Head of caudate nucleus (tissue), 42 donors: Measurements from ENCODE around the gene IHH.

Source experiments
- DNase-seq, 42 donors: peaks; one replicate each; pipeline versions ENCODE4 v3.0.0 to v3.0.0-alpha.2; 2020 to 2021; ENCODE audit warnings: mixed read lengths in 7 of 42
- intact Hi-C: fragments of 100-400 bp; cut with DNase I; formaldehyde crosslinking; loops from one replicate; pipeline ENCODE4 v1.15.0; 2022

The IHH gene

DNA sequence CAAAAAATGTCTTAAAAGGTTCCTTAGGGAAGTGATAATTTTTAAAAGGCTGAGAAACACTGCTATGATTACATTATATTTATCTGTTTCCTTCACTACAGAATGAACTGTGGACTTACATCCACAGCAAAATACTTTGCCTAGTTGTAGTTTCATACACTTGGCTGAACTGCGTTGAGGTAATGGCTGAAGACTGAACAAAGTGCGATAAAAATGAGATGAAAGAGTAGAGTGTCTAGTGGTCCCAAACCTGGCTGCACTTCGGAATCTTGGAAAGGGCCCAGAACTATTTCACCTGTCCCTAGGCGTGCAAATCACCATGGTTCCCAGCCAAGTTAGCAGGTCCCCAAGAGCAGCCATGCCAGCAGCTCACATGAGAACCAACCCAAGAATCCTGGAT is 18.2 kb upstream of the IHH start:
- no peak for DNase-seq
- intact Hi-C loops: no loop called here

DNA sequence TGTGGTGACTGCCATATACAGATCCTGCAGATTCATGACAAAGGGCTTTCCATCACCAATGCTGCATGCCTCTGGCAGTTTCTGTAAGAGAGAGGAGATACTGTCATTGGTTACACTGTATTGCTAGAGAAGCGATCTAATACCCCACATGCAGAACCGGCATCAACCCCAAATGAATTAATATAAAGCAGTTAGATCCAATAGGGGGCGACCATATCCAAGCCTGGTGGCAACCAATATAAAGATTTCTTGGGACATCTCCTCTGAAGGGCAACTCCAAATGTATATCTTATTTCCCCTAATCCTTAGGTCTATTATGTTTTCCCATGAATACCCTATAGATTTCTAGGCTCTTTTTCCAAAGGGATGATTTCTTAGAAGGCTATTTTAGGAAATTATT is 17.4 kb upstream of the IHH start:
- intact Hi-C loops: no loop called here
- no peak for DNase-seq

DNA sequence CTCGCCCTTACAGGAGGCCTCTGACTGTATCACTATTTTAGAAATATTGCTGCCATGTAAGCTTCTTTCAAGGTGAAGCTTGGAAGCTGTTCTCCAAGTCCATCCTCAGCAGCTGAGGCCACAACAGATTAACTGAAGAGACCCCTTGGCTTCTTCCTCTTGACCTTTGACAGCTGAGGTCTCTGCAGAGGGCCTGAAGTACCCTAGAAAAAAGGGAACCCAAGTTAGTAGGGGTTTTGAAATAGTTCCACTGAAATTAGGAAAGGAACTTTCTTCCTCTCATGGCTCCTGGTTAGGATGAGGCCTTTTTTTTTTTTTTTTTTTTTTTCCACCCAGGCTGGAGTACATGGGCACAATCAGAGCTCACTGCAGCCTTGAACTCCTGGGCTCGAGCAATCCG is 15.5 kb upstream of the IHH start:
- no peak for DNase-seq
- intact Hi-C loops: no loop called here

DNA sequence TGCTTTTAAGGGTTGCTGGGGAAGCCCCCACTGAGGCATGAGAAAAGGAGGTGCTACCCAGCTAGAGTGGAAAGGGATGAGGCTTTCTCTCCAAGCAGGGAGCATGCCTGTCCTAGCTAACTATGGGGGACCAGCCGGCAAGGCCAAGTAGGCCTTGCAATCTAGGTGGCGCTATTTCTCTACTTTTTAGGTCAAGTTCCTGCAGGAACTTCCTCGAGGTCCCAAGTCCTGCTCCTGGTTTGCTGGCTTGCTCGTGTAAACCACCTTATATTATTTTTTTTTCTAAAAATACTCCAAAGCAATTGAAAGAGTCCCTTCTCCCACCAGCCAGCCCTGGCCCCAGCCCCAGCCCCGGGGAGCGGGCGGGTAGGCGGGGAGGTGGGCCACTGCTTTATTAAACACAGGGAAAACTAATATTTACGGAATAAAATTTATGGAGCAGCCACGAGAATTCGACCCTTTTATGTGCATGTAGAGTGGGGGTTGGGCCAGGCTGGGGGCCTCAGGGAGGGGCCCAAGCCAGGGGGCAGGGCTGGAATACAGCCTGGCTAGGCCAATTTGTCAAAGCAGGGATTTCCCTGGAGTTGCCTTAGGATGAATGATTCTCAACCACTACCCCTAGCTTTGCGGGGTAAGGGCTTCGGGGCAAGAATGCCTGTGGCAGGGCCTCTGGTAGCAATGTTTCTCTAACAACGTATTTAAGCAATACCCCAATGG is 12.8 kb upstream of the IHH start:
- intact Hi-C loops: no loop called here
- peak in 20 of 42 donors; percentile 15 to 65 (median 36) for DNase-seq

DNA sequence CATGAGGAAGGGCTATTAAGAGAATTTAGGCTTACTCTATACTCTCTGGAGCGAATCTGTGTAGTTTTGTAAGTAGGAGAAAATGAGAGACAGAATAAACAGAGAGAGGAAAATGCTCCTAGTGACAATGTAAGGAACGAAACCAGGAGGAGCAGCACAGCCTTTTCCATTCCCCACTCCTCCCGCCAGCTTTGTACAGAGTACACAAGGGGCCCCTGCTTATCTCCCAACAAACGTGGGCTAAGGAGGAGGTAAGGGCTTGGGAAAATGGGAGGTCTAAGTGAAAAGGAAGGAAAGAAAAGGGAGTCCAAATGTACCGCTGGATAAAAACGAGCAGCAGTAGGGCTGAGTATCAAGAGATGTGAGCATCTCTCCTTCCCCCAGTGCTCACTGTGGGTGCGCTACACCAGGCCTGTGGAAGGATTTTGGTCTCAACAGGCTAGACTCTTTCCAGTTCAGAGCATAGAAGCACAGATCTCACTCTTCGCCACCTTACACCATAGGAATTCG is 12.1 kb upstream of the IHH start:
- no peak for DNase-seq
- intact Hi-C loops: no loop called here

DNA sequence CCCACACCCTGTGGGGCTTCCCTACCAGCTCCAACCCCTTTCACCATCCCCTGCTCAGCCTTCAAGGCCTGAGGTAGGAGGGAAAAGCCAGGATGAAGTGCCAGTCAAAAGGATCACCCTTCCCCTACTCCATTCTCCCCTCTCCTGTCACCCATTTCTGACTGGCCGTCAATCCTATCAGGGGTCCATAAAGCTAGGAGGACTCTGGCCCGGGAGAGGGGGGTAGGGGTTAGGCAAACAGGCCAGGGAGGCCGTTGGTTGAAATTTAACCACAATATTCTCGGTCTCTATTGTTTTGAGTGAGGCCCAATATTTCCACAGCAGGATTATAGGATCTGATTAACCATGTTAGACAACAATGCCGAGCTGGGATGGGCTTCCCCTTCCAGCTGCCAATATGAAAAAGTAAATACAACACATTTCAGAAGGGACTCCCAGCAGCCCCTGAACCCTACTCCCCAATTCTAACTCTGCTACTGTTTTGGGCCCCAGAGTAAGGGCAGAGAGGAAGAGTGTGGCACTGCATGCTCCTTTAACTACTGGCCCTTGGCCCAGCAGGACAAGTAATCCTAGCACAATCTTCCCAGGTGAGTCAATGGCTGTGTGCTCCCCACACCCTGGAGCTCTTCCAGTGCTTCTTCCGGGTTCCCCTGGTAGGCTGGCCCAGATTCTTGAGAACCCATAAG is 10.6 kb upstream of the IHH start:
- intact Hi-C loops: no loop called here
- no peak for DNase-seq

DNA sequence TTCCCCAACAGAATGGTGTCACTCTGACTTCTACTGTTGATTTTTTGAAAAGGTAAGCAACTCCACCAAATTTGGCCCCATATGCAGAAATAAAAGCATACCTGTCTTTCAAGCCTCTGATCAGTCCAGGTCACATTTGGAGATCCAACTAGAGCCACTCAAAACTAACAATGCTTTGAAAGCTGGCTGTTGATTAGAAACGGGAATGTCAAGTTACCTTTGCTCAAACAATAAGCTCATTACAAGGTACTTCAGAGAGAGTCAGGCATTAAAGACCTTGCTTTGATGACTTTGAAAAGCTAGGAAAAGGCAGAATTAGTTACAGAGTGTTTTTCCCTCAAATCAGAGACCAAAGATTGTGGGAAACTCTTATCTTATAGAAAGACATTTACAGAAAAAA is 4.8 kb upstream of the IHH start:
- intact Hi-C loops: no loop called here

DNA sequence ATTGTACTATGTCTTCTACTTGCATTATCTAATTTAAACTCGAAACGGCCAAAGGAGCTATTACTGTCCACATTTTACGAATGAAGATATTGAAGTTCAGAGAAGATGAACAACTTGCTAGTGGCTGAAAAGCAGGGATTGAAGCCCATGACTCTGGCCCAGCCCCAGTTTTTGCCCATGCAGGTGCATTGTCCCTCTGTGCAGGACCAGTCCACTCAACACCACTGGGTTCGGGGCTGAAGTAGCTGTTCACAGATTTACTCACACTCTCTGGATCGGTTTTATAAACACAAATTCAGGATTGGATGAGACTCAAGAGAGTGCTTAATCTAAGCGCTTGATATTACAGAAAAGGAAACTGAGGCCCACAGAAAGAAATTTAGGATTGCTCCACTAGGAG is 1.4 kb upstream of the IHH start:
- DNase-seq: no peak
- intact Hi-C loops: no loop called here

More for the DNA sequence above, 4.8 kb upstream of the IHH start:
- no peak for DNase-seq

DNA sequence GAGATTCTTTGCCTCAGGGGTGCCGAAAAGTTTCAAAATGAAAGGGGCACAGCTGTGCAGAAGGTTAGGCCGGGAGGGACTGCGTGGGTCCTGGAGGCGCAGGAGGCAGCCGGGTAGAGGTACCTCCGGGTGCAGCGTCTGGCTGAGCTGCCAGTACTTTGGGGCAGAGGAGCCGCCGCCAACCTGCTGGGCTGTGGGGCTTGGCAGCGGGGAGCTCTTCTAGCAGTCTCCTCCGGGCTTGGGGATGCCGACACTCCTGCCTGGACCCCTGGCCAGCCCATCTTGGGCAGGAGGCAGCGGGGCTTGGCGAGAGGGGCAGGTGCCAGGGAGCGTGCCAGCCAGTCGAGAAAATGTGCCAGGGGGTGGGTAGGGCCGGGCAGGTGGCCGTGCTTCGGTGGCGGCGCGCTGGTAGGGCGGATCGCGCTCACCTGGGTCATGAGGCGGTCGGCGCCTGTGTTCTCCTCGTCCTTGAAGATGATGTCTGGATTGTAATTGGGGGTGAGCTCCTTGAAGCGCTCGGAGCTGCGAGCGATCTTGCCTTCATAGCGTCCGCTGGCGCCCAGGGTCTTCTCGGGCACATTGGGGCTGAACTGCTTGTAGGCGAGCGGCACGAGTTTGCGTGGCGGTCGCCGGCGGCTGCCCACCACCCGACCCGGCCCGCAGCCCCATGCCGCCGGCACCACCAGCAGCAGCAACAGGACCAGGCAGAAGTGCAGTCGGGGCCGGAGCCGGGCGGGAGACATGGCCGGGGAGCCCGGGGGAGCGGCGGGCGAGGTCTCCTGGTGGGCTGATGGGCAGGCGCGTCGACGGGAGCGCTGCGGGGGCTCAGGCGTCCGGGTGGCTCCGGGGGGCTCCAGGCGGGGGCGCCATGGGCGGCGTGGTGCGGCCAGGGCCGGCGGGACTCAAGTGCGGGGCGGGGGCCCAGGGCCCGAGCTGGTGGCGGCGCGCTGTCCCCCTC is 717 bp downstream of the IHH start:
- no peak for DNase-seq
- intact Hi-C loops: loop anchor here (5.0 to 10.0 kb wide), 2 partner anchors 55 to 97 kb away; no protein-coding TSS in a partner anchor

DNA sequence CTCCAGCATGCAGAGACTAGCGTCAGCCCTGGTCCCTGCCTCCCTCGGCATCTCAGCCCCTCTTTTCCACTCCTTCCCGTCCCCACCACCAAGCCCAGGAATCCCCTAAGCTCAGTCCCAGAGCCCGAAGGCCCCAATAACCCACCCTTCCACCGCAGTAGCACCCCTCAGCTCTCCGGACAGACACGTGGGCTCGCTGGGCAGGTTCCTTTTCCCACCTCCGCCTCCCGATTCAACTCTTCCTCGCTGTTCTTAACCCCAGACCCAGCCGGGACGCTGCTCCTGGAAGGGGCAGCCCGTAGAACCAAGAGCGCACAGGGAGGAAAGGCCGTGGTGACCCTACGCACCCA is 1.4 kb downstream of the IHH start:
- intact Hi-C loops: loop anchor here (5.0 to 10.0 kb wide), 2 partner anchors 55 to 98 kb away; no protein-coding TSS in a partner anchor

DNA sequence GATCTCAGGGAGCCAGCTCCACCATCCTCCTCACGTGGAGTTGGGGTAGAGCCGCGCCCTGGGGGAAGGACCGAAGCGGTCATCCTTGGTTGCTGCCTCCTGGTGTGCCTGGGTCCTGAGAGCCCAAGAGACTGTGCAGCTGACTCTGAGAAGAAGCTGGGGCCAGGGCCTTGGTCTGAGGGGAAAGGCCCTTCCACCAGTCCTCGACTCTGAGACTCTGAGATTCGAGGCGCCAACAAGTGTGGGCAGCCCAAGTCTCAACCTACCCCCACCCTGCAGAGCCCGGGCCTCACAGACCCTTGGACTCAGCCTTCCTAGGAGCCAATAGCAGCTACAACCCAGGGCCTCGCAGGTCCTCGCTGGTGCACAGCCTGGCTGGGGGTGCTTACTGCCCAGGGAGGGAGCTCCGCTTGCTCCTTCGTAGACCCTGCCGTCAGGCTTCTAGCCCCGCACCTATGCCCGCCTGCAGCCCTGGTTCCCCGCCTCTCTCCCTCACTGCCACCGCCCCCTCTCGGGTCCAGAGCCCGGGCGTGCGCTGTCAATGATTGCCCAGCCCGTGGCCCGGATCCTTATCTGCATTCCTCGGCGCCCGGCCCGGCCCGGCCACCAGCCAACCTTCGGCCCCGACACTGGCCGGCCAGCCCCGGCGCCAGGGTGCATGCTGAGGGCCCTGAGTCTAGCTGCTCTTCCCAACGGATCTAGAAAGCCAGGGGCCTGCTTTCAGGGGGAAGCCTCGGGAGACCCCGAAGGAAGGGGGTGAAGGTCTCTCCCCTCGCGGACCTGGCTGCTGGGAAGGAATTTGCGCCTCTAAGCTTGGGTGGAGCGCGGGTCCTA is 2.0 kb downstream of the IHH start:
- intact Hi-C loops: loop anchor here (5.0 to 10.0 kb wide), 2 partner anchors 56 to 99 kb away; no protein-coding TSS in a partner anchor
- no peak for DNase-seq

More for the DNA sequence above, 1.4 kb downstream of the IHH start:
- no peak for DNase-seq

DNA sequence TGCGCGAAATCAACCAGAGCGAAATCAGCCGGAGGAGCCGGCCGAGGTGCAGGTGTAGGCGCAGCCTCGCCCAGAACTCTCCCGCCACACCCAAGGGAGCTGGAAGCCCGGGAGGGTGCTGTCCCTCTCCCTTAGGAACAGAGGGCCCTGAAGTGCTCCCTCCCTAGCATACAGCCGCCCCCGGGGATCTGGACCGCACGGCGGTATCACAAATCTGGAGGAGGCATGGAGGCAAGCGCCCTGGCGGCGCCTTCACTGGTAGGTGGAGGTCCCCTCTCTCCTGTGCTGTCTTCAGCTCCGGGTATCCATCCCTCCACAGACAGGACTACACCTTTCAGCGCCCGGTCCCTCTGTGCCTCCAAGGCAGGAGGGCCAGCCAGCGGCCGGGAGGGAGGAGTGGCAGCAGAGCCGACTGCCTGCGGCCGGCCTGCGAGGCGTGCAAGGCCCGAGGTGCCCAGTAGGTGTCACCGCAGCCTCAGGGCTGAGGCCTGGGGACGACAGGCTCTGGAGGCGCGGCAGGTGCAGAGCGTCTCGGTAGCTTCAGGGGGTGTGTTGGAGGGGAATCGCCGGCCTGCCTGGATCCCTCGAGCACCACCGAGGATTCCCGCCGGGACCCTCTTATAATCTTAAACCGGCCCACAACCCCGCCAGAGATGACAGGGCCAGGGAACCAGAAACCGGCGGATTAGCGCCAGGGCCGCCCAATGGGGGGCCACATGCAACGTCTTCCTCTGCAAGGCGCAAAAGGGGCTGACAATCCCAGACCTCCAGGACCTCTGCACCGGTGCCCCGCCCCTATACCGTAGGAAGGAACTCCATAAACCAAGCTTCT is 2.8 kb downstream of the IHH start:
- intact Hi-C loops: loop anchor here (5.0 to 10.0 kb wide), 2 partner anchors 57 to 99 kb away; no protein-coding TSS in a partner anchor
- peak; percentile 52 to 91 (median 80) for DNase-seq

DNA sequence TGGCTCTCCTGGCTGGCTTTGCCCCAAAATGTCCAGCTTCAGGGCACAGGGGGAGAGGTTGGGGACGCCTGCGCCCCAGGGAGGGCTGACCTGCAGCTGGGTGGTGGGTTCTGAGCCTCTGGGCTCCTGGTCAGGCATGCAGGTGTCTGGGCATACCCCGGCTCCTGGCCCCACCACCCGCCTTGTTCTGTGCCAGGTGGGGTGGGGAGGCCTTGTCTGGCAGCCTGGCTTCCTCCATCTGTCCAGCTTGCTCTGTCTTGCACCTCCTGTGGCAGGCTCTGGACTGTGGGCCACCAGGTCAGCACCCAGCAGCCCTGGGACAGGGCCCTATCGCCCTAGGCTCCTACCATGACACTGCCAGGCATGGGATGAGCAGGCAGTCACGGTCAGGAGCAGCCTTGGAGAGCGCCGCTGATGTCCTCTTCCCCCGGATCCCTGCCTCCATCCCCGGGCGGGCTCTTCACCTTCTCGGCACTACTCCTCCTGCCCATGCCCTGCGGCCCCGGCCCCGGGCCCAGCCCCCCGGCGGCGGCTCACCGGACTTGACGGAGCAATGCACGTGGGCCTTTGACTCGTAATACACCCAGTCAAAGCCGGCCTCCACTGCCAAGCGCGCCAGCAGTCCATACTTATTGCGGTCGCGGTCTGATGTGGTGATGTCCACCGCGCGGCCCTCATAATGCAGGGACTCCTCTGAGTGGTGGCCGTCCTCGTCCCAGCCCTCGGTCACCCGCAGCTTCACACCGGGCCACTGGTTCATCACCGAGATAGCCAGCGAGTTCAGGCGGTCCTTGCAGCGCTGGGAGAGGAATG is 3.6 kb downstream of the IHH start:
- intact Hi-C loops: loop anchor here (5.0 to 10.0 kb wide), 2 partner anchors 58 to 100 kb away; no protein-coding TSS in a partner anchor
- no peak for DNase-seq

DNA sequence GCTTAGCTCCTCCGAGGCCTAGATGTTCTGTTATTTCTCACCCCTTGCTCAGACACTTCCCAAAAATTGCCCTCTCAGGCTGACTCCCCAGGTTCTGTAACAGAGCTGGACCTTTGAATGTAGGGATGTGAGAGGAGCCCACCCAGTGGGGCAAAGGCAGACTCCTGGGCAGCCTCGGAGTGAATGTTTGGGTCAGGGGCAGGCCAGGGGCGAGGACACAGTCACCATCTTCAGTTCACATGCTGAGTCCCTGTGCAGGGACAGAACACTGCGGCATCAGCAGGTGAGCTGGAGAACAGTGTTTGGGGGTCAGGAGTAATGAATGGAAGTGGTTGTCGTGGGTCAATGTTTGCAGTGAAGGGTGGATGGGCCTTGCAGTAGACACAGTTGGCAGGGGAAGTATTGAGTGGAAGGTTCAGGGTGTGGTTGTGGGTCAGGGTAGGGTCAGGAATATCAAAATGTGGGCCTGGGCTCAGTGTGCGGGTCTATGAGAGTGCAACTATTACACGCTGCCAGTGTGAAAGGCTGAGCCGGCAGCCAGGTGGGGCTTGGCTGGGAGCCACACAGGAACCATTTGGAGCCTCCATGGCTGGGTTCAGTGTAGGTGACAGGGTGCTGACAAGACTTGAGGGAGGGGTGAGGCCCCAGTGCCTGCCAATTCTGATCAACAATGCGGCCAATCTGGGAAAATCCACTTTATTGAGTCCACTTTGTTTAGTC is 4.4 kb downstream of the IHH start:
- intact Hi-C loops: loop anchor here (5.0 to 10.0 kb wide), 2 partner anchors 58 to 101 kb away; no protein-coding TSS in a partner anchor
- no peak for DNase-seq

DNA sequence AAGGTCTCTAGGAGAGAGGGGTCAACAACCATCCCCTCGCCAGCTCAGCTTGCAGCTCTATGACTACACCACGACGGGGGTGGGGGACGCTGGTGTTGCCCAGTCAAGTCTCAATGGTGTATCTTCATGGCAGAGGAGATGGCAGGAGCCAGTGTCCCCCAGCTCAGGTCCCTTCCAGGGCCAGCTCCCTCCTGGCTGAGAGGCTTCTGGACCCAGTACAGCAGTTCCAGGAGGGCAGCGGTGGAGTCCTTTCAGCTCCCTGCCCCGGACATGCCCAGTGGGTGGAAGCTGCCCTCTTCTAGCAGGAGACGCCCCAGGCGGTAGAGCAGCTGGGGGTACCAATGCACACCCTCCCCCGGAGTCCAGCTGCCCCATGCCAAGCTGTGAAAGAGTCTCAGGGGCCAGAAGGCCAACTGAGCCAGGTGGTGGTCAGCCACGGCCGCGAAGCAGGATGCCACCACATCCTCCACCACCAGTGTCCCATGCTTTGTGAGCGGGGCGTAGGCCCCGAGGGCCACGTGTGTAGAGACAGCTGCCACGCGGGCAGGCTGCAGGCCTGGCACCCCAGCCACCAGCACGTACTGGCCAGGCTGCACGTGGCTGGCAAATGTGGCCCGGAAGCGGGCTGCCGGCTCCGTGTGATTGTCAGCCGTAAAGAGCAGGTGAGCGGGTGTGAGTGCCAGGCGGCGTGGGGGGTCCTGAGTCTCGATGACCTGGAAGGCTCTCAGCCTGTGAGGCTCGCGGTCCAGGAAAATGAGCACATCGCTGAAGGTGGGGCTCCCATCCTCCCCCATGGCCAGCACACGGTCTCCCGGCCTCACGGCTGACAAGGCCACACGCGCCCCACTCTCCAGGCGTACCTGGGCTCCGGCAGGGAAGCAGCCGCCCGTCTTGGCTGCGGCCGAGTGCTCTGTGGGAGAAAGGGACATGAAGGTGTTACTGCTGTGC is 5.5 kb downstream of the IHH start:
- no peak for DNase-seq
- intact Hi-C loops: loop anchor here (5.0 to 10.0 kb wide), 2 partner anchors 60 to 102 kb away; no protein-coding TSS in a partner anchor
